ENCODE measurements around the gene CPA5.

- TF ChIP-seq CTCF (IDR thresholded peaks at IDR 0.05): no peak
- TF ChIP-seq POLR2A (IDR thresholded peaks at IDR 0.05): no peak
- no peak for TF ChIP-seq EP300 (IDR thresholded peaks at IDR 0.05)
Observed at GRCh38 chr7:130393841-130394411, 49.3 kb downstream of the CPA5 start.

Measured in tibial nerve (tissue), 4 donors.